Bone marrow (tissue), 2 donors: ENCODE data around the gene CRELD1.

Experiments
- DNase-seq, 2 donors: peaks; one replicate each; lab custom pipeline; 2025; lab: John Stamatoyannopoulos, UW

Gene CRELD1

DNA sequence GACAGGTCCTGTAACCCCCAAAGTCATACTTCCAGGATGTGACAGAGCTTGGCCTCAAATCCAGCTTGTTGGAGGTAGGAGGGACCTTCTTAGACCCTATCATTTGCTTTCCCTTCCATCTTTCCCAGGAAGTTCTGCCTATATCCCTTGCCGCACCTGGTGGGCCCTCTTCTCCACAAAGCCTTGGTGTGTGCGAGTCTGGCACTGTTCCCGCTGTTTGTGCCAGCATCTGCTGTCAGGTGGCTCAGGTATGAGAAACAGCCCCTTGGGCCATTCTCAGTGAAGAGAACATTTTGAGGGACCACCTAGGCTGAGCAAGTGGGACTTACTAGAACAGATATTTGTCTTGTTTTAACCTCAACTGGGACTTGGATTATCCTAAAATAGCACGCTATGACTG lies 29.7 kb upstream of the CRELD1 start:
- no peak for DNase-seq

DNA sequence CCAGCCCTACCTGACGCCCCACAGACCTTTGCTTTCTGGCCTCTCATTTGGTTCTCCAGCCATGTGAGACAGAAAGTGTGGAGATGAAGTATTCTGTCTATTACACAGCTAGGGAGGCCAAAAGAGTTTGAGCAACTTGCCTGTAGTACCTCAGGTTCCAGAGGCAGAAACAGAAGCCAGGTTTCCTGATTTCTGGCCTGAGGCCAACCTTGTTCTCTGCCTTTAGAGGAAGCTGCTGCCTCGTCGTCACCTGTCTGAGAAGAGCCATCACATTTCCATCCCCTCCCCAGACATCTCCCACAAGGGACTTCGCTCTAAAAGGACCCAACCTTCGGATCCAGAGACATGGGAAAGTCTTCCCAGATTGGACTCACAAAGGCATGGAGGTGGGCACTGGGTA lies 27.2 kb upstream of the CRELD1 start:
- no peak for DNase-seq

DNA sequence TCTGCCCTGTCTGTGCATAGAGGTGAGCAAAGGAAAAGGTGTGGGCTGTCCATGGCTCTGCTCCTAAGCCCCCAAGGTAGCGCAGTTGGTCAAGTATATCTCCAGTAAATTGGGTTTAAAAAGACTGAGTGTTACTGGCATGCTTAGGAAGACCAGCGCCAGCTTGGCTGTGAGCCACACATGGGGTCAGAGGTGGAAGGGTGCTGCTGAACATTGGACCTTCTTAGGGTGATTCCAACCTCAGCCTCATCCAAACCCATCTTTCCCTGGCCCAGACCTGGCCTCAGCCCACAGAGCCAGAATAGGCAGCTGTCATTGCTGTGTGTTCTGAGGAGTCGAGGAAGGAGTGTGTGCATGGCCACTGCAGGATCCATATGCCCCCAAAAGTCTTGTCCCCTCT lies 25.3 kb upstream of the CRELD1 start:
- DNase-seq: no peak

DNA sequence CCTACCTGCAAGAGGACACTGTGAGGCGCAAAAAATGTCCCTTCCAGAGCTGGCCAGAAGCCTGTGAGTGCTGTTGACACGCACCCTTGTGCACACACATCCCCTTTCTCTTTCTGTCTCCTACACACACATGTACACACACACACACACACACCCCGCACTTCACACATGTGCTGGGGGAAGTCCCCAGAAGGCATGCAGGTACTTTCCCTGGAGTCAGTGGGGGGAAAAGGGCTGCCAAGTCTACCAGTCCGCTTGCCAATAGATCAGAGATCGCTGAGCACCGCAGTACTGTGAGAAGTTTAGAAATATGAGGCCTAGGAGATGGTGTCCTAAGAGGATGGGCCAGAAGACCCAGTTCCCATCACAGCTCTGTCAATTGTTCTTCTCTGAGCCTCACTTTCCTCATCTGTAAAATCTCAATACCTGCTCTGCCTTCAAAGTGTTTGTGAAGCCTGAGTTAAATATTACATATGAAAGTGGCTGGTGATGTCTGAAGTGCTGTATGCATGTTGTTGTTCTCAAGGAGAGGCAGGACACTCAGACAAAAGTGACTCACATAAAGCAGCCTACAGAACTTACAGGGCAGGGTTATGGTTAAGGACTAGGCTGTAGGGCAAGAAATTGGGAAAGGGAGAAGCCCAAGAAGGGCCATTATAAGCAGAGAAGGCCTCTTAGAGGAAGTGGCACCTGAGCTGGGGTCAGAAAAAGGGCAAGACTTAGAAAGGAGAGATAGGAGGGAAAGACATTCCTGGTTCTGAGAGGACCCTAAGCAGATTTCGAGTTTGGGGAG lies 24.2 kb upstream of the CRELD1 start:
- no peak for DNase-seq

DNA sequence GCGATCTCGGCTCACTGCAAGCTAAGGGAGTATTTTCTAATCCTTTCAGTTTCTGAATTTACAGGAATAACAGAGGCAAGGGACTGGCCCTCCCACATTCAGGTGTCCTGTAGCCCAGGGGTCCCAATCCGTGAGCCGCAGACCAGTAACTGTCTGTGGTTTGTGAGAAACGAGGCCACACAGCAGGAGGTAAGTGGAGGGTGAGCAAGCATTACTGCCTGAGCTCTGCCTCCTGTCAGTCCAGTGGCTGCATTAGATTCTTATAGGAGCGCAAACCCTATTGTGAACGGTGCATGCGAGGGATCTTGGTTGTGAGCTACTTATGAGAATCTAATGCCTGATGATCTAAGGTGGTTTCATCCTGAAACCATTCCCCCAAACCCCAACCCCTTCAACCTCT lies 21.8 kb upstream of the CRELD1 start:
- no peak for DNase-seq

DNA sequence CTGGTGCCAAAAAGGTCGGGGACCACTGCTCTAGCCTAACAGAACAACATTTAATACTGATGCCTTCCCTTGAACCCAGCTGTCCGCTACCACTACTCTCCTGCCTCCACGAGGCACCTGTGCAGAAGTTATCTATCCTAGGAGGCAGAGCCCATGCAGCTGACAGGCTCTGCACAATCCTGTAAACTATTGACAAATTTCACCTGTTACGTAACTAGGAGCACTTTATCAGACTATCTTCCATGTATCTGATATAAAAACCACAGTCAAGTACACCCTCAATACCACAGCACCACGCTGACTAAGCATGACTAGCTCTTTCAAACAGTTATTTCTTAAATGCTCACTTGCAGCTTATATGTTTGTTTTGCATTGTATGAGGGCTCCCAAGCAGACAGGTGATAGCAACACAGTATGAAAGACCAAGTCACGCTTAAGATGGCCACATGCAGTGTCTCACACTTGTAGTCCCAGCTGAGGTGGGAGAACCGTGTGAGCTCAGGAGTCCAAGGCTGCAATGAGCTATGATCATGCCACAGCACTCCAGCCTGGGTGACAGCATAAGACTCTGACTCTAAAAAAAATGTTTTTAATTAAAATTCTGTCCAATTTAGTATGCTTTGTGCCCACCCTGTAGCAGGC lies 21.2 kb upstream of the CRELD1 start:
- peak in 1 of 2 donors; percentile 35 for DNase-seq

DNA sequence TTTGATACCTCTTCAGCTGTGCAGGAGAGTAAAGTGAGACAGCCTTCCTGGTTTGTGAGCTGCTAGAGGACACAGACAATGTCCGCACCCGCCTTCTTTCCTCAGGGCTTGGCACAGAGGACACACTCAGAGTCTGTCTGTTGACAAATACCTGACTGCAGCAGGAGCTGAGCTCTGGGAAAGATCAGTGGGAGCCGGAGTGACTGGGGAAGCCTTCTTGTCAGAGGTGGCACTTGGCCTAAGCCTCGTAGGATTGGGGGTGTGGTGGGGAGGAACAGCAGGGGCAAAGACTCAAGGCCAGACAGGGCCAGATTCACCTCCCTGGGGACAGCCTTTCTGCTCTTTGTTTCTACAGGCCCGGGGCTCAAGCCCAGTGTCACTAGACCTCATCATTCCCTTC lies 20.0 kb upstream of the CRELD1 start:
- DNase-seq: no peak

DNA sequence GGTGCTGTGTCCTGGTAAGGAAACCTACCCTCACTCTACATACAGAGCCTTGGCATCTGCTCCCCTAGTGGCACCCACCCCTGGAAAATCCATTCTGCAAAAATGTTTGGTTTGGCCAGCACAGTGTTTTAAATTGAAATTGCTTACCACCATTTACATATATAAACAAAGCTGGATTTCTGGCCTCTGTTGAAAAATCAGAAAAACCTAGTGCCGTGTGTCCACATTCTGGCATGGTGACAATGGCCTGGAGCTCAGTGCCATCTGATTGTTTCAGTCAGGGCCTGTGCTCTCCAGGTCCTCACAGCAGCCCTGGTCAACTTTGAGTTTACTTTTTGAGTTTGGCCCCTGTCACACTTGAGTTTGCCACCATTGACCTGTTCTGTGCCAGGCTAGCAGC lies 19.6 kb upstream of the CRELD1 start:
- DNase-seq: no peak

DNA sequence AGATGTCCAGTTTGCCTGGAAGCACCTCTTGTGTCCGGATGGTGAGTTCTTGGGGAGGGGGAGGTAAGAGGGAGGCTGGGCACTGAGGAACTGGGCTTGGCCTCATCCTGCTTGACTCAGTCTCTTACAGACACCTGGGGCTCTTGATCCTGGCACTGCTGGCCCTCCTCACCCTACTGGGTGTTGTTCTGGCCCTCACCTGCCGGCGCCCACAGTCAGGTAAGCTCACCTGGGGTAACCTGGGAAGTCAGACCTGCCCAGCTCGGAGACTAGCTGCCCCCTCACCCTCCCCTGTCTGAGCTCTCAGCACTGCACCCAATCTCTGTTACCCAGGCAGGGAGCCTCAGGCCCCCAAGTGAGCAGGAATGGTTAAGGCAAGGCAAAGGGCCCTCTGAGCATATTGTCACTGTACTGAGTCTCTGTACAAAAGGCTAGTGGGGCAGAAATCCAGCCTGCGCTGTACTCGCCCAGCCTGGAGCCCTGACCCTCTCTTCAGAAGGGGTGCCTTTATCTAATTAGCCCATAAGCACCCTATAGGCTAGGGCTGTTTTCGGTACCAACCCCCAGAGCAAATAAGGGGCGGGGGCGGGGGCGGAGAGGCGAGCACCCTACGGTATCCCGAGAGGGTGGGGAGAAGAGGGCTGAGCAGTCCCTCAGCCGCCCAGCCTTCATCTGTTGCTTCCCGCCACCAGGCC lies 18.9 kb upstream of the CRELD1 start:
- no peak for DNase-seq

DNA sequence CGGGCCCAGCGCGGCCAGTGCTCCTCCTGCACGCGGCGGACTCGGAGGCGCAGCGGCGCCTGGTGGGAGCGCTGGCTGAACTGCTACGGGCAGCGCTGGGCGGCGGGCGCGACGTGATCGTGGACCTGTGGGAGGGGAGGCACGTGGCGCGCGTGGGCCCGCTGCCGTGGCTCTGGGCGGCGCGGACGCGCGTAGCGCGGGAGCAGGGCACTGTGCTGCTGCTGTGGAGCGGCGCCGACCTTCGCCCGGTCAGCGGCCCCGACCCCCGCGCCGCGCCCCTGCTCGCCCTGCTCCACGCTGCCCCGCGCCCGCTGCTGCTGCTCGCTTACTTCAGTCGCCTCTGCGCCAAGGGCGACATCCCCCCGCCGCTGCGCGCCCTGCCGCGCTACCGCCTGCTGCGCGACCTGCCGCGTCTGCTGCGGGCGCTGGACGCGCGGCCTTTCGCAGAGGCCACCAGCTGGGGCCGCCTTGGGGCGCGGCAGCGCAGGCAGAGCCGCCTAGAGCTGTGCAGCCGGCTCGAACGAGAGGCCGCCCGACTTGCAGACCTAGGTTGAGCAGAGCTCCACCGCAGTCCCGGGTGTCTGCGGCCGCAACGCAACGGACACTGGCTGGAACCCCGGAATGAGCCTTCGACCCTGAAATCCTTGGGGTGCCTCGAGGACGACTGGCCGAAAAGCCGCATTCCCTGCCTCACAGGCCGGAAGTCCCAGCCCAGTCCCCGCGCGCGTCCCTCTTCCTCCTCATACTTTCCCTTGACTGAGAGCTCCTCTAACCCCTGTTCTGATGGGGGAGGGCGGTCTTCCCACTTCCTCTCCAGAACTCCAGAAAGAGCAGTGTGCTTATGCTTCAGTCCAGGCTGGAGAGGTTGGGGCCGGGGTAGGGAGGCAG lies 18.1 kb upstream of the CRELD1 start:
- peak; percentile 20 to 28 for DNase-seq

DNA sequence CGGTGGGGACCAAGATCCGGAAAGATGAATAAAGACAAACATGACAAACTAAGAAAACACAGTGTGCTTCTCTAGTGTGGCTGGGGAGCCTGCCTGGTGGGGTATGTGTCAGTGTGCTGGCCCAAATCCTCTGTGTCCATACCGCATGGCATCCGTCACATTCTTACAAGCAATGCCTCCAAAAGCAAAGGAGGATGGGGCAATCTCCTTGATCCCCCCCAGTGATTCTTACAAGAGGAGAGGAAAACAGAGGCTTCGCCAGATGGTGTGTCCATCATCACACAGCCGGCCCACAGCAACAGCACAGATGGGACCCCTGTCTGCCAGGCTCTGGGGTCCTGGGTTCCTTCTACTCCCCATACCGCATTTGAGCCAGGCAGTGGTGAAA lies 17.3 kb upstream of the CRELD1 start:
- DNase-seq: no peak

DNA sequence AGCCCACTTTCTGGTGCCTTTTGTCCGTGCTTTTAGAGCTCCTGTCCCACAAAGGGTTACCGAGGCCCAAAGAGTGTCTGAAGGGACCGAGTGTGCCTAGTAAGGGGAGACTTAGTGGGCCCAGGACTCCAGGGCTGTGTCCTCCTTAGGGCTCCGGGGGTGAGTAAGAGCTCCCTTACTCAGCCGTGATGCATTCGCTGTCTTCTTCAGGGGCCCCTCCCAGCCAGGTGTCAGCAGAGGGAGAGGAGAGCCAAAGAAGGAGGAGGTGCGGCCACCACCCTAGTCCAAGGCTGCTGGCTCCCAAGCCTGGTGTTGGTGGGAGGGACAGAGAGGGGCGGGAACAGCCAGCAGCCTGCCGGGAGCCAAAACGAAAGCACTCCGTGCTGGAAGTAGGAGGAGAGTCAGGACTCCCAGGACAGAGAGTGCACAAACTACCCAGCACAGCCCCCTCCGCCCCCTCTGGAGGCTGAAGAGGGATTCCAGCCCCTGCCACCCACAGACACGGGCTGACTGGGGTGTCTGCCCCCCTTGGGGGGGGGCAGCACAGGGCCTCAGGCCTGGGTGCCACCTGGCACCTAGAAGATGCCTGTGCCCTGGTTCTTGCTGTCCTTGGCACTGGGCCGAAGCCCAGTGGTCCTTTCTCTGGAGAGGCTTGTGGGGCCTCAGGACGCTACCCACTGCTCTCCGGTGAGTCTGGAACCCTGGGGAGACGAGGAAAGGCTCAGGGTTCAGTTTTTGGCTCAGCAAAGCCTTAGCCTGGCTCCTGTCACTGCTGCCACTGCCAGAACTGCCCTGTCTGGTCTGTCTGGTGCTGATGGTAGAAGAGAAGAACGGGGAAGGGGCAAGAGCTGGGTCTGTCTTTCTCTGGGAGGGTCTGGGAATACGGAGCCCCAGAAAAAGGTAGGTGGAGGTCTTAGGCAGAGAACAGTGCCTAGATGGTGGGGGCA lies 16.6 kb upstream of the CRELD1 start, which contains the start of gene IL17RC:
IL17RC (plus strand) TSS at position 365 of the 947 bp plus-strand sequence; CDS start at position 583, 218 bp downstream.
- DNase-seq: peak; percentile 27 to 53

DNA sequence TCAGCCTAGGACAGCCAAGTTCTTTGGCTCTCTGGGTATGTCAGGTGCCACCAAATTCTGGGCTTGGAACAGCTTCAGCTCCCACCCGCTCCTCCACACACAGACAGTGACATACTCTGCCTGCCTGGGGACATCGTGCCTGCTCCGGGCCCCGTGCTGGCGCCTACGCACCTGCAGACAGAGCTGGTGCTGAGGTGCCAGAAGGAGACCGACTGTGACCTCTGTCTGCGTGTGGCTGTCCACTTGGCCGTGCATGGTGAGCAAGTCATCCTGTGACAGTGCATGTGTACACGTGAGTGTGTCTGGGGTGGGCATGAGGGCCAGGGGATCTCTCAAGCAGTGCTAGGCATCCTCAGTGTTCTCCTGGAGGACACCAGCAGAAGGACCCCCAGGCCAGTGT lies 15.8 kb upstream of the CRELD1 start:
- DNase-seq: no peak

DNA sequence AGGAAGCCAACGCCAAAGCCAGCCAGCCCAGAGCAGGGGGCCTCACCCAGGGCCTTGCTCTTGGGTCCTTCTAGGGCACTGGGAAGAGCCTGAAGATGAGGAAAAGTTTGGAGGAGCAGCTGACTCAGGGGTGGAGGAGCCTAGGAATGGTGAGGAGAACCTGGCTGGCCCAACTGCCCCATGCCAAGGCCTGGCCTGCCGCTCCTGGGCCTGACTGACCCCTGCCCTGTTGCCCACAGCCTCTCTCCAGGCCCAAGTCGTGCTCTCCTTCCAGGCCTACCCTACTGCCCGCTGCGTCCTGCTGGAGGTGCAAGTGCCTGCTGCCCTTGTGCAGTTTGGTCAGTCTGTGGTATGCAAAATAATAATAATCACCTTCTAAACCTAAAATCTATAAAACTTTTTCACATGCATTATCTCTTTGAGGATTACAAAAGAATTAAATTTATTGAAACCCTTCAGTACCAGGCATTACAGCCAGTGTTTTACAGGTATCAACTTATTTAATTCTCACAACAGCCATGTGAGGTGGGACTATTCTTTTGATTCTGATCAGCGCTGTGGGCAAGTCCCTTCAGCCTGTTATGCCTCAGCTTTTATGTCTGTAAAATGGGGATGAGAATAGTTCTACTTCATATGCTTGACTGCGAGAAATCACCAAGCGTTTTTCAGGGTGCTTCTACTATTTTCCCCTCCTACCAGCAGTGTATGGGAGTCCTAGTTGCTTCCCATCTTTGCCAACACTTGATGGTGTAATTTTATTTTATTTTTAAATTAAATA lies 15.2 kb upstream of the CRELD1 start:
- no peak for DNase-seq

DNA sequence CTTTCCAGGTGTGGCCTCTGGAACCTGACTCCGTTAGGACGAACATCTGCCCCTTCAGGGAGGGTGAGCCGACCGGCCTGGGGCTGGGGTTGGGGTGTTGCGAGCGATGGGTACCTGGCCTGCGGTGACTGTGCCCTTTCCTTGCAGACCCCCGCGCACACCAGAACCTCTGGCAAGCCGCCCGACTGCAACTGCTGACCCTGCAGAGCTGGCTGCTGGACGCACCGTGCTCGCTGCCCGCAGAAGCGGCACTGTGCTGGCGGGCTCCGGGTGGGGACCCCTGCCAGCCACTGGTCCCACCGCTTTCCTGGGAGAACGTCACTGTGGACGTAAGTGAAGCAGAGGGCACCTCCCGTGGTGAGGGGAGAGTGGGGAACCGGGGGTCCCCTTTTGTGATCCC lies 5.5 kb upstream of the CRELD1 start:
- DNase-seq: no peak

DNA sequence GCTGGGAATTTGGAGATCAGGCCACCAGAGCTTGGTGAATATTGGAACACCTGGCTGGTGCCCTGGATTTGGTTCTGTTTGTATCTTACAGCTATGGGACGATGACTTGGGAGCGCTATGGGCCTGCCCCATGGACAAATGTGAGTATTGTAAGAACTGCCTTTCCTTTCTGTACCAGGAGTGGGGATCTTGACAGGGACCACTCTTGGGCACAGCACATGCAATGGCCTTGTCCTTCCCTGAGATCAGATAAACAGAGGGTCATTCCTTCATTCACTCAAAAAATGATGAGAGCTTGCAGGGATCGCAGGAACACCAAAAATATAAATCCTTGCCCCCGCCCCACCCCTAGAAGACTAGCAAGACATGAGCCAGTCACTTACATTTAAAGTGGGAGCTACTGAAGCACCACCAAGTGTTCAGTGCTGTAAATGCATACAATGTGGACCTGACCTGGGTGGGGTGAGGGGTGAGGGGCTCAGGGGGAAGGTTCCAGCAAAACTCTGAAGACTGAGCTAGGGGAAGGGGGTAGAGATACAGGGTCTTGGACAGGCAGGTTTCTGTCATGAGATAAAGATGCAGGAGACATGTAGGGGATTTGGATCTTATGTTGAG lies 2.7 kb upstream of the CRELD1 start:
- no peak for DNase-seq

DNA sequence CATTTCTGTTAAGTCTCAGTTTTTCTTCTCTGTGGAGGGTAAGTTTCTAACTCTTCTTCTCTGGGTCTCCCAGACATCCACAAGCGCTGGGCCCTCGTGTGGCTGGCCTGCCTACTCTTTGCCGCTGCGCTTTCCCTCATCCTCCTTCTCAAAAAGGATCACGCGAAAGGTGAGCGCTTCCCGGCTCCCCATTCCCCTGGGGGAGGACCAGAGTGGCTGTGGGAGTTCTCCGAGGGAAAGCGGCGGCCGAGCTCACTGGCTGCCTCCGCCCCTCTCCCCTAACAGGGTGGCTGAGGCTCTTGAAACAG lies 1.1 kb upstream of the CRELD1 start:
- no peak for DNase-seq

DNA sequence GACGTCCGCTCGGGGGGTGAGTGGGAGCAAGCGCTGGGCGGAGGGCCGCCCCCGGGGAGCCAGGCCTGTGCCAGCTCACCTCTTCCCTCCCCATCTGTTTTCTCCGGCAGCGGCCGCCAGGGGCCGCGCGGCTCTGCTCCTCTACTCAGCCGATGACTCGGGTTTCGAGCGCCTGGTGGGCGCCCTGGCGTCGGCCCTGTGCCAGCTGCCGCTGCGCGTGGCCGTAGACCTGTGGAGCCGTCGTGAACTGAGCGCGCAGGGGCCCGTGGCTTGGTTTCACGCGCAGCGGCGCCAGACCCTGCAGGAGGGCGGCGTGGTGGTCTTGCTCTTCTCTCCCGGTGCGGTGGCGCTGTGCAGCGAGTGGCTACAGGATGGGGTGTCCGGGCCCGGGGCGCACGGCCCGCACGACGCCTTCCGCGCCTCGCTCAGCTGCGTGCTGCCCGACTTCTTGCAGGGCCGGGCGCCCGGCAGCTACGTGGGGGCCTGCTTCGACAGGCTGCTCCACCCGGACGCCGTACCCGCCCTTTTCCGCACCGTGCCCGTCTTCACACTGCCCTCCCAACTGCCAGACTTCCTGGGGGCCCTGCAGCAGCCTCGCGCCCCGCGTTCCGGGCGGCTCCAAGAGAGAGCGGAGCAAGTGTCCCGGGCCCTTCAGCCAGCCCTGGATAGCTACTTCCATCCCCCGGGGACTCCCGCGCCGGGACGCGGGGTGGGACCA lies 632 bp upstream of the CRELD1 start:
- peak; percentile 52 to 93 for DNase-seq

DNA sequence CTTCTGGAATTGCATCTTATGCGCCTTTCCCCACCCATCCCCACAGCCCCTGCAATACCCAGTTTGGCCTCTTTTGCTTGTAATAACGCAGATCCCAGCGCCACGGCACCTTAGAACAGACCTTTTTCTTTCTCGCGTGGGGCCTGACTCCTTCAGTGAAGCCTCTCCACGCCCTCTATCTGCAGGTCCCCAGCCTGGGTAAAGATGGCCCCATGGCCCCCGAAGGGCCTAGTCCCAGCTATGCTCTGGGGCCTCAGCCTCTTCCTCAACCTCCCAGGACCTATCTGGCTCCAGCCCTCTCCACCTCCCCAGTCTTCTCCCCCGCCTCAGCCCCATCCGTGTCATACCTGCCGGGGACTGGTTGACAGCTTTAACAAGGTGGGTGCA lies 594 bp downstream of the CRELD1 start:
- DNase-seq: no peak
